Panc1 (cell line): Measurements from ENCODE around the gene SEMA7A. TPM values are rescaled to one million over a fixed set of nuclear protein-coding genes. Genes with fewer than 3 reads are reported as not detected.

ENCODE experiments used
- ATAC-seq: fragments of 200-7000 bp; cut with Tn5 transposase; 2 replicates; pipeline ENCODE4 v1.9.1; 2020; ENCODE audit warnings: mild to moderate bottlenecking, moderate library complexity
- BruUV-seq: library from RNA; stranded (reverse); fragments of 400-500 nt; replicated peaks from 2 replicates; lab custom pipeline; 2021; lab: Mats Ljungman, UMichigan
- CTCF ChIA-PET: fragments of 300-600 bp; sonication (Branson Sonifier 250); formaldehyde crosslinking; loops from one replicate; lab custom pipeline; 2022; ENCODE audit warnings: antibody characterized with exemption; lab: Charles Lee
- POLR2A ChIA-PET: fragments of 300-600 bp; sonication (Branson Sonifier 250); formaldehyde crosslinking; loops from one replicate; lab custom pipeline; 2022; ENCODE audit warnings: antibody characterized with exemption; lab: Charles Lee
- DNase-seq: peaks from one replicate; pipeline ENCODE4 v3.0.0-alpha.2; 2010; ENCODE audit warnings: low read depth, low spot score
- H3K27ac ChIP-seq: 2 replicates; pipeline ENCODE4 v1.5.1; 2011; ENCODE audit warnings: mild to moderate bottlenecking, low read length, inconsistent platforms
- H3K27me3 ChIP-seq: fragments of 200-500 bp; sonication (Bioruptor generic); 2 replicates; pipeline ENCODE4 v1.6.0; 2014; ENCODE audit warnings: low read length, inconsistent platforms; ENCODE audit not compliant: control insufficient read depth, insufficient read depth
- H3K36me3 ChIP-seq: fragments of 200-500 bp; sonication (Bioruptor generic); 2 replicates; pipeline ENCODE4 v1.5.1; 2014; ENCODE audit warnings: inconsistent platforms, mild to moderate bottlenecking, low read length, moderate library complexity; ENCODE audit not compliant: control insufficient read depth, insufficient read depth
- H3K4me1 ChIP-seq: 2 replicates; pipeline ENCODE4 v1.5.1; 2011; ENCODE audit warnings: inconsistent platforms, mild to moderate bottlenecking, low read length, moderate library complexity; ENCODE audit not compliant: control insufficient read depth, insufficient read depth
- H3K4me3 ChIP-seq, 2 experiments: 2 replicates each; pipeline ENCODE4 v1.5.1; 2011 to 2012; ENCODE audit warnings: low read depth in 2 of 2, low read length in 2 of 2, mild to moderate bottlenecking in 2 of 2, inconsistent platforms in 1 of 2, moderate library complexity in 1 of 2
- H3K9me3 ChIP-seq: fragments of 200-500 bp; sonication (Bioruptor generic); 2 replicates; pipeline ENCODE4 v1.5.1; 2014; ENCODE audit warnings: low read depth, mild to moderate bottlenecking, inconsistent platforms, low read length, moderate library complexity; ENCODE audit not compliant: control insufficient read depth, insufficient read depth
- CTCF ChIP-seq: fragments of 450-650 bp; IDR thresholded peaks from 2 replicates; pipeline ENCODE4 v1.5.1; 2017; ENCODE audit warnings: mild to moderate bottlenecking
- POLR2AphosphoS5 ChIP-seq: IDR thresholded peaks from 2 replicates; pipeline ENCODE4 v1.6.1; 2012; ENCODE audit warnings: mild to moderate bottlenecking, low read depth, low read length, moderate library complexity
- REST ChIP-seq, 2 experiments: IDR thresholded peaks; 2 replicates each; pipeline ENCODE4 v1.6.1; 2011 to 2012; ENCODE audit warnings: low read depth in 2 of 2, control low read depth in 1 of 2, low read length in 1 of 2, mild to moderate bottlenecking in 1 of 2, moderate library complexity in 1 of 2; ENCODE audit not compliant: insufficient read depth in 1 of 2
- SIN3A ChIP-seq: IDR thresholded peaks from 2 replicates; pipeline ENCODE4 v1.6.1; 2012; ENCODE audit warnings: low read depth, mild to moderate bottlenecking, low read length, moderate library complexity, borderline replicate concordance; ENCODE audit not compliant: insufficient read depth
- TCF7L2 ChIP-seq: IDR thresholded peaks from 2 replicates; pipeline ENCODE4 v1.6.1; 2011; ENCODE audit warnings: mild to moderate bottlenecking, low read depth, low read length, inconsistent platforms
- in situ Hi-C: cut with HindIII; loops from 2 replicates; pipeline ENCODE4 v1.10.0; 2016; ENCODE audit warnings: low sequenced_read_pairs, low pct_unique_long_range_greater_than_20kb
- intact Hi-C: fragments of 100-400 bp; cut with micrococcal nuclease; formaldehyde crosslinking; loops from one replicate; pipeline ENCODE4 v1.10.0; 2022; ENCODE audit not compliant: unreplicated experiment
- total RNA-seq: library from RNA; stranded (reverse); gene quantifications from one replicate; pipeline ENCODE4 v1.2.1, GENCODE V29; 2021; ENCODE audit not compliant: unreplicated experiment

SEMA7A gene
- total RNA-seq, 1 experiment from 2014 or later: 11.2 TPM

GRCh38 chr15:74376226-74376625, 57.5 kb downstream of the SEMA7A start:
- ChIA-PET POLR2A (no interaction called here), CTCF (interaction anchor here (0.6 to 1.0 kb wide), 4 partner anchors 63 to 403 kb away, joined by 3 to 6 read pairs (median 4); no protein-coding TSS in a partner anchor)
- intact Hi-C loops: no loop called here
- no peak for DNase-seq
- TF ChIP-seq TCF7L2: no peak
- no peak for TF ChIP-seq REST (IDR thresholded peaks at IDR 0.05; ENCODE audit: insufficient read depth in 1 of 2, low read depth in 2 of 2, low read length in 1 of 2)
- no peak for TF ChIP-seq CTCF
- TF ChIP-seq POLR2AphosphoS5: no peak
- TF ChIP-seq SIN3A: no peak
- H3K27ac ChIP-seq: no peak overlapping the region
- no peaks in the 10 kb centered on the region; the same call in 1 of the 2 replicates for H3K27me3 ChIP-seq
- in situ Hi-C loops: loop anchor here (10.0 kb wide), 1 partner anchor 119 kb away; no protein-coding TSS in a partner anchor
- H3K9me3 ChIP-seq: no peaks in the 10 kb centered on the region
- no peaks in the 10 kb centered on the region for H3K36me3 ChIP-seq
- H3K4me3 ChIP-seq: no peak overlapping the region
- ATAC-seq: no peak
- H3K4me1 ChIP-seq: peaks cover 9% of the 10 kb centered on the region
- BruUV-seq: no TSS peak

- ATAC-seq (peak; percentile 44), DNase-seq (peak; percentile 71)
- CTCF ChIA-PET: interaction anchor here (0.6 kb wide), 2 partner anchors 87 to 309 kb away, joined by 4 read pairs; no protein-coding TSS in a partner anchor
- Histone ChIP-seq H3K27me3 (no peaks in the 10 kb centered on the region; the same call in 1 of the 2 replicates), H3K4me3 (peak overlapping the region in 1 of 2 experiments; percentile 5; a peak in 1 of 4 replicates), H3K4me1 (peaks cover 9% of the 10 kb centered on the region), H3K27ac (no peak overlapping the region), H3K9me3 (no peaks in the 10 kb centered on the region), H3K36me3 (no peaks in the 10 kb centered on the region)
- intact Hi-C loops (loop anchor here (2.0 kb wide), 1 partner anchor 64 kb away; no protein-coding TSS in a partner anchor), in situ Hi-C loops (loop anchor here (10.0 kb wide), 1 partner anchor 120 kb away; no protein-coding TSS in a partner anchor)
- POLR2A ChIA-PET: interaction anchor here (0.6 kb wide), 1 partner anchor 415 kb away, joined by 3 read pairs; no protein-coding TSS in a partner anchor
- no peak for TF ChIP-seq TCF7L2
- peak; percentile 95 for TF ChIP-seq CTCF
- BruUV-seq: no TSS peak
Observed at GRCh38 chr15:74375303-74375693, 58.5 kb downstream of the SEMA7A start.
